ENCODE results near the gene C2CD2.

The C2CD2 gene

GRCh38 chr21:41888749-41889376 lies 65.0 kb downstream of the C2CD2 start:
- no peak overlapping the region for H3K4me3 ChIP-seq (ENCODE audit: low read length)
- no peak for TF ChIP-seq CTCF (IDR thresholded peaks at IDR 0.05; ENCODE audit: low read depth, low read length)
- no peak for TF ChIP-seq EZH2phosphoT487 (IDR thresholded peaks at IDR 0.05; ENCODE audit: low read depth)
- H3K79me2 ChIP-seq (ENCODE audit: low read length): no peaks in the 10 kb centered on the region
- H3K36me3 ChIP-seq (replicated peaks; ENCODE audit: low read depth, low read length): no peaks in the 10 kb centered on the region
- H2AFZ ChIP-seq (ENCODE audit: low read depth, low read length): no peak overlapping the region
- H3K9me3 ChIP-seq (ENCODE audit: insufficient read depth, low read length): no peaks in the 10 kb centered on the region
- no peaks in the 10 kb centered on the region for H3K4me1 ChIP-seq (ENCODE audit: low read length)
- no peak overlapping the region for H3K27ac ChIP-seq (ENCODE audit: low read length)
- no peak overlapping the region for H3K4me2 ChIP-seq (ENCODE audit: low read length)
- no peaks in the 10 kb centered on the region for H3K27me3 ChIP-seq (ENCODE audit: low read depth, low read length)
- no peaks in the 10 kb centered on the region for H4K20me1 ChIP-seq (ENCODE audit: insufficient read depth, low read length)
- H3K9ac ChIP-seq (ENCODE audit: low read length): no peak overlapping the region

- H3K27ac ChIP-seq (ENCODE audit: low read length): no peak overlapping the region
- H4K20me1 ChIP-seq (ENCODE audit: insufficient read depth, low read length): no peaks in the 10 kb centered on the region
- H3K27me3 ChIP-seq (ENCODE audit: low read depth, low read length): no peaks in the 10 kb centered on the region
- H3K36me3 ChIP-seq (replicated peaks; ENCODE audit: low read depth, low read length): no peaks in the 10 kb centered on the region
- H3K9me3 ChIP-seq (ENCODE audit: insufficient read depth, low read length): no peaks in the 10 kb centered on the region
- H3K4me3 ChIP-seq (ENCODE audit: low read length): no peak overlapping the region
- no peak overlapping the region for H3K4me2 ChIP-seq (ENCODE audit: low read length)
- H3K79me2 ChIP-seq (ENCODE audit: low read length): no peaks in the 10 kb centered on the region
- H3K9ac ChIP-seq (ENCODE audit: low read length): no peak overlapping the region
- no peak for TF ChIP-seq CTCF (IDR thresholded peaks at IDR 0.05; ENCODE audit: low read depth, low read length)
- no peak for TF ChIP-seq EZH2phosphoT487 (IDR thresholded peaks at IDR 0.05; ENCODE audit: low read depth)
- no peaks in the 10 kb centered on the region for H3K4me1 ChIP-seq (ENCODE audit: low read length)
- no peak overlapping the region for H2AFZ ChIP-seq (ENCODE audit: low read depth, low read length)
Measured at GRCh38 chr21:41887667-41888066, 66.2 kb downstream of the C2CD2 start.

GRCh38 chr21:41886328-41886727 lies 67.5 kb downstream of the C2CD2 start:
- no peaks in the 10 kb centered on the region for H3K36me3 ChIP-seq (replicated peaks; ENCODE audit: low read depth, low read length)
- H3K4me2 ChIP-seq (ENCODE audit: low read length): no peak overlapping the region
- no peaks in the 10 kb centered on the region for H3K9me3 ChIP-seq (ENCODE audit: insufficient read depth, low read length)
- no peak overlapping the region for H3K9ac ChIP-seq (ENCODE audit: low read length)
- no peaks in the 10 kb centered on the region for H3K79me2 ChIP-seq (ENCODE audit: low read length)
- H3K4me3 ChIP-seq (ENCODE audit: low read length): no peak overlapping the region
- H2AFZ ChIP-seq (ENCODE audit: low read depth, low read length): no peak overlapping the region
- no peak for TF ChIP-seq CTCF (IDR thresholded peaks at IDR 0.05; ENCODE audit: low read depth, low read length)
- no peak for TF ChIP-seq EZH2phosphoT487 (IDR thresholded peaks at IDR 0.05; ENCODE audit: low read depth)
- H4K20me1 ChIP-seq (ENCODE audit: insufficient read depth, low read length): no peaks in the 10 kb centered on the region
- no peaks in the 10 kb centered on the region for H3K4me1 ChIP-seq (ENCODE audit: low read length)
- H3K27me3 ChIP-seq (ENCODE audit: low read depth, low read length): no peaks in the 10 kb centered on the region
- H3K27ac ChIP-seq (ENCODE audit: low read length): no peak overlapping the region

GRCh38 chr21:41885341-41886024 lies 68.3 kb downstream of the C2CD2 start:
- no peaks in the 10 kb centered on the region for H3K36me3 ChIP-seq (replicated peaks; ENCODE audit: low read depth, low read length)
- no peak overlapping the region for H3K9ac ChIP-seq (ENCODE audit: low read length)
- no peaks in the 10 kb centered on the region for H3K79me2 ChIP-seq (ENCODE audit: low read length)
- no peak overlapping the region for H3K4me3 ChIP-seq (ENCODE audit: low read length)
- no peak overlapping the region for H2AFZ ChIP-seq (ENCODE audit: low read depth, low read length)
- H3K4me1 ChIP-seq (ENCODE audit: low read length): no peaks in the 10 kb centered on the region; the same call in 1 of the 2 replicates
- H3K9me3 ChIP-seq (ENCODE audit: insufficient read depth, low read length): no peaks in the 10 kb centered on the region
- no peak overlapping the region for H3K4me2 ChIP-seq (ENCODE audit: low read length)
- no peak for TF ChIP-seq CTCF (IDR thresholded peaks at IDR 0.05; ENCODE audit: low read depth, low read length)
- no peak for TF ChIP-seq EZH2phosphoT487 (IDR thresholded peaks at IDR 0.05; ENCODE audit: low read depth)
- H4K20me1 ChIP-seq (ENCODE audit: insufficient read depth, low read length): no peaks in the 10 kb centered on the region
- H3K27me3 ChIP-seq (ENCODE audit: low read depth, low read length): no peaks in the 10 kb centered on the region
- no peak overlapping the region for H3K27ac ChIP-seq (ENCODE audit: low read length)
